ENCODE measurements around the gene EDA2R.

GRCh38 chrX:66680451-66680850 lies 41.6 kb upstream of the EDA2R start:
- TF ChIP-seq POLR2A (IDR thresholded peaks at IDR 0.05): no peak
- no peak for TF ChIP-seq CTCF (IDR thresholded peaks at IDR 0.05)

Data from uterus (tissue), 2 donors.